Brain microvascular endothelial cell (primary cell): ENCODE data around the gene PLAGL2.

ENCODE experiments used
- DNase-seq: peaks from one replicate; pipeline ENCODE4 v3.0.0-alpha.2; 2020
- H3K27ac ChIP-seq: fragments of 250-450 bp; sonication (Bioruptor Pico); 2 replicates; pipeline ENCODE4 v1.5.1; 2020; ENCODE audit warnings: mild to moderate bottlenecking, moderate library complexity
- H3K27me3 ChIP-seq: fragments of 250-450 bp; sonication (Bioruptor Pico); replicated peaks from 2 replicates; pipeline ENCODE4 v1.5.1; 2020; ENCODE audit warnings: mild to moderate bottlenecking
- H3K36me3 ChIP-seq: fragments of 250-450 bp; sonication (Bioruptor Pico); replicated peaks from 2 replicates; pipeline ENCODE4 v1.5.1; 2020; ENCODE audit warnings: mild to moderate bottlenecking
- H3K4me3 ChIP-seq: 2 replicates; pipeline ENCODE4 v1.5.1; 2011; ENCODE audit warnings: low read depth, mild to moderate bottlenecking, control low read depth, low read length, moderate library complexity
- in situ Hi-C: cut with HindIII; loops from 2 replicates; pipeline ENCODE4 v1.10.0; 2017; ENCODE audit warnings: low sequenced_read_pairs, low pct_ligation_motif_present
- TF ChIP-seq, protein P1 (sequence below): IDR thresholded peaks from 2 replicates; pipeline ENCODE4 v1.5.1; 2011; ENCODE audit warnings: low read depth, mild to moderate bottlenecking, moderate library complexity, low read length, control low read depth, inconsistent platforms; ENCODE audit errors: missing control alignments

The PLAGL2 gene

GRCh38 chr20:32237419-32237818 is 29.9 kb upstream of the PLAGL2 start:
- H3K36me3 ChIP-seq: peaks cover 31% of the 10 kb centered on the region
- DNase-seq: no peak
- in situ Hi-C loops: no loop called here
- no peak overlapping the region for H3K4me3 ChIP-seq
- no peak overlapping the region for H3K27ac ChIP-seq
- TF ChIP-seq, protein P1, sequence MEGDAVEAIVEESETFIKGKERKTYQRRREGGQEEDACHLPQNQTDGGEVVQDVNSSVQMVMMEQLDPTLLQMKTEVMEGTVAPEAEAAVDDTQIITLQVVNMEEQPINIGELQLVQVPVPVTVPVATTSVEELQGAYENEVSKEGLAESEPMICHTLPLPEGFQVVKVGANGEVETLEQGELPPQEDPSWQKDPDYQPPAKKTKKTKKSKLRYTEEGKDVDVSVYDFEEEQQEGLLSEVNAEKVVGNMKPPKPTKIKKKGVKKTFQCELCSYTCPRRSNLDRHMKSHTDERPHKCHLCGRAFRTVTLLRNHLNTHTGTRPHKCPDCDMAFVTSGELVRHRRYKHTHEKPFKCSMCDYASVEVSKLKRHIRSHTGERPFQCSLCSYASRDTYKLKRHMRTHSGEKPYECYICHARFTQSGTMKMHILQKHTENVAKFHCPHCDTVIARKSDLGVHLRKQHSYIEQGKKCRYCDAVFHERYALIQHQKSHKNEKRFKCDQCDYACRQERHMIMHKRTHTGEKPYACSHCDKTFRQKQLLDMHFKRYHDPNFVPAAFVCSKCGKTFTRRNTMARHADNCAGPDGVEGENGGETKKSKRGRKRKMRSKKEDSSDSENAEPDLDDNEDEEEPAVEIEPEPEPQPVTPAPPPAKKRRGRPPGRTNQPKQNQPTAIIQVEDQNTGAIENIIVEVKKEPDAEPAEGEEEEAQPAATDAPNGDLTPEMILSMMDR: no peak
- H3K27me3 ChIP-seq: no peaks in the 10 kb centered on the region

DNA sequence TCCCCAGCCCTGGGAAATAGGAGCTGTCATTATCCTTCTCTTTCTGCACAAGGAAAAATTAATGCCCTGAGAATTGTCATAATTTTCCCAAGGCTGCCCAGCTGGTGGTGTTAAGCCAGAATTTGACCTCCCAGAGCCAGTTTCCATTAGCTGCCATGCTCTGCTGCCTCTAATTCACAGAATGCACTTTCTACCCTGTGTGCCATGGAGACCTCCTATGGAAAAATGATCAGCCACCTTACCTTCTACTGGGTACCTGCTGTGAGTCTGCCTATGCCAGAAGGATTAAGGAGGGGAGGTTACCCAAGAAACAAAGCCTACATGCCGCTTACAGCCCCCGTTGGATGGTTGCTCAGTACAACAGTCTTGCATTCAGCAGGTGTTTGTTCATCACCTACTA is 29.3 kb upstream of the PLAGL2 start:
- in situ Hi-C loops: no loop called here
- no peak overlapping the region for H3K27ac ChIP-seq
- H3K36me3 ChIP-seq: peaks cover 31% of the 10 kb centered on the region
- TF ChIP-seq, protein P1: no peak
- DNase-seq: no peak
- no peaks in the 10 kb centered on the region for H3K27me3 ChIP-seq
- H3K4me3 ChIP-seq: no peak overlapping the region

- no peaks in the 10 kb centered on the region for H3K27me3 ChIP-seq
- peaks cover 33% of the 10 kb centered on the region for H3K36me3 ChIP-seq
- TF ChIP-seq, protein P1: no peak
- H3K27ac ChIP-seq: no peak overlapping the region
- in situ Hi-C loops: no loop called here
- no peak overlapping the region for H3K4me3 ChIP-seq
- DNase-seq: no peak
Observed at GRCh38 chr20:32236048-32236533, 28.5 kb upstream of the PLAGL2 start.

- no peak overlapping the region for H3K27ac ChIP-seq
- H3K27me3 ChIP-seq: no peaks in the 10 kb centered on the region
- H3K36me3 ChIP-seq: peaks cover 38% of the 10 kb centered on the region
- in situ Hi-C loops: no loop called here
- DNase-seq: no peak
- no peak overlapping the region for H3K4me3 ChIP-seq
- TF ChIP-seq, protein P1: no peak
Observed at GRCh38 chr20:32235331-32236047, 27.9 kb upstream of the PLAGL2 start.

DNA sequence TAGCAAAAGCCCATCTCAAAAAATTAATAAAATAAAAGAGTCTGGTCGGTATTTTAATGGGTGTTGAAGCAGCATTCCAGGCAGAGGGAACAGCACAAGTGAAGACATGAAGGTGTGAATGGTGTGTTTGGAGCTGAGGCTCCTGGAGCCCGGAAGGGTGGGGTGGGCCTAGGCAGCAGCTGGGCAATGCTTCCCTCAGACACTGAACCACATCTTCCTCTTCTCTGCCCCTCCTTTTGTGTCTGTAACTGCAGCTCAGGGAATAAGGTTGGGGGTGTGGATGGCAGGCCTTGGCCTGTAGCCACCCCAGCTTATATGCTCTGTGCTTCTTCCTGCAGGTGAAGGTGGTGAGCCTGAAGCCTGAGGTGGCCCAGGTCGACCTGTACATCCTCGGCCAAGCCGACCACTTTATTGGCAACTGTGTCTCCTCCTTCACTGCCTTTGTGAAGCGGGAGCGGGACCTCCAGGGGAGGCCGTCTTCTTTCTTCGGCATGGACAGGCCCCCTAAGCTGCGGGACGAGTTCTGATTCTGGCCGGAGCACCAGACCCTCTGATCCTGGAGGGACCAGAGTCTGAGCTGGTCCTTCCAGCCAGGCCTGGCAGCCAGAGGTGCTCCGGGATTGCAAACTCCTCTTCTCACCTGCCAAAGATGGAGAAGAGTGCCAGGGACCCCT is 26.7 kb upstream of the PLAGL2 start:
- Histone ChIP-seq H3K36me3 (peaks cover 38% of the 10 kb centered on the region), H3K4me3 (no peak overlapping the region), H3K27ac (no peak overlapping the region), H3K27me3 (no peaks in the 10 kb centered on the region)
- in situ Hi-C loops: no loop called here
- TF ChIP-seq, protein P1: no peak
- DNase-seq: no peak

GRCh38 chr20:32233286-32233685 is 25.7 kb upstream of the PLAGL2 start:
- TF ChIP-seq, protein P1: no peak
- no peak for DNase-seq
- H3K27ac ChIP-seq: no peak overlapping the region
- peaks cover 45% of the 10 kb centered on the region for H3K36me3 ChIP-seq
- H3K4me3 ChIP-seq: no peak overlapping the region
- in situ Hi-C loops: no loop called here
- H3K27me3 ChIP-seq: no peaks in the 10 kb centered on the region
